ENCODE results near the gene GSTCD.
"Not testable (repeated sequence)": the region's sequence is repeated elsewhere in the genome, so short reads cannot be mapped to it uniquely, and the experiment has no call there.

The GSTCD gene

GRCh38 chr4:105715692-105716278 is 7.2 kb downstream of the GSTCD start:
- no peak for DNase-seq

- no peak for DNase-seq
Measured at GRCh38 chr4:105719204-105719603, 10.6 kb downstream of the GSTCD start.

GRCh38 chr4:105725623-105726022 is 17.0 kb downstream of the GSTCD start:
- no peak for DNase-seq

- DNase-seq = not testable (repeated sequence)
Measured at GRCh38 chr4:105729895-105730294, 21.3 kb downstream of the GSTCD start.

DNA sequence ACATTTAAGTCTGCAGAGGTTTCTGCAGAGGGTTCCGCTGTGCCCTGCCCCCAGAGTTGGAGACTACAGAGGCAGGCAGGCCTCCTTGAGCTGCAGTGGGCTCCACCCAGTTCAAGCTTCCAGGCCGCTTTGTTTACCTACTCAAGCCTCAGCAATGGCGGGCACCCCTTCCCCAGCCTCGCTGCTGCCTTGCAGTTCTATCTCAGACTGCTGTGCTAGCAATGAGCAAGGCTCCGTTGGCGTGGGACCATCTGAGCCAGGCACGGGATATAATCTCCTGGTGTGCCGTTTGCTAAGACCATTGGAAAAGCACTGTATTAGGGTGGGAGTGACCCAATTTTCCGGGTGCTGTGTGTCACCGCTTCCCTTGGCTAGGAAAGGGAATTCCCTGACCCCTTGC is 26.6 kb downstream of the GSTCD start:
- DNase-seq = not testable (repeated sequence)

GRCh38 chr4:105741548-105741947 is 33.0 kb downstream of the GSTCD start:
- no peak for DNase-seq

- DNase-seq = no peak
Measured at GRCh38 chr4:105748222-105748621, 39.6 kb downstream of the GSTCD start.

GRCh38 chr4:105751718-105752299 is 43.2 kb downstream of the GSTCD start:
- no peak for DNase-seq

GRCh38 chr4:105753361-105753760 is 44.8 kb downstream of the GSTCD start:
- DNase-seq = no peak

DNA sequence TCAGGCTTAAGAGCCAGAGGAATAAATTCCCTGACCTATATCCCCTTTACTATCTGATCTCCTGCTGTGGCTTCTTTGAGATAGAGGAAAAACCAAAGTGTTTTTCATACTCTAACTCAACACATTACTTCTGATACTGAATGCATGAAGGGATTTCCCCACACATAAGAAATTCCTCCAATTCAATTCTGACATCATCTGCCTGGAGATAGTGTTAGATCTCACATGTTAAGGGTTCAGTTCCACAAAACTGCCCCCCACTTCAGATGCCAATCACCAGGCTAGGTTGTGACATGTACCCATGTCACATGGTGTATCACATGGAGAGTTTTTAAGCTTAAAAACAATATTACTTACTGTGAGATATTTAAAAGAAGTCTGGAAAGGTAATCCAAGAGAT is 46.8 kb downstream of the GSTCD start:
- no peak for DNase-seq

GRCh38 chr4:105758958-105759357 is 50.4 kb downstream of the GSTCD start:
- no peak for DNase-seq

DNA sequence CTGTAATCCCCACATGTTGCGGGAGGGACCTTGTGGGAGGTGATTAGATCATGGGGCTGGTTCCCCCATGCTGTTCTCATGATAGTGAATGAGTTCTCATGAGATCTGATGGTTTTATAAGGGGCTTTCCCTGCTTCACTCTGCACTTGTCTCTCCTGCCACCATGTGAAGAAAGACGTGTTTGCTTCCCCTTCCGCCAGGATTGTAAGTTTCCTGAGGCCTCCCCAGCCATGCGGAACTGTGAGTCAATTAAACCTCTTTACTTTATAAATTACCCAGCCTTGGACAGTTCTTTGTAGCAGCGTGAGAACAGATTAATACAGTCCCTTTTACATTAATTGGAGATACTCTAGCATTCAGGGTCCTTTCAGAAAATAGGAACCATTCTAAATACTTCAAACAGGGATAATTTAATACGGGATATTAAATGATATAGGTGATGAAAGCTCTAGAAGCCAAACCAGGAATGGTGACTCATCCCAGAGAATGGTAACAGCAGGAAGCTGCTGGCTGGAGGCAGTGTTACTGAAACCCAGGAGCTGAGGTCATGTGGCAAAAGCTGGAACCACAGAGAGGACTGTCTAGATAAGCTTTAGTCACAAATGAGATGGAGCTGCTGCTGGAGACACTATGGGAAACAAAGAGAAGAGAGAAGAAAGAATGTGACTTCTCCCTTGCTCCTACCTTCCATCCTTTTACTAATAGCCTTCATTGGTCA is 57.3 kb downstream of the GSTCD start:
- no peak for DNase-seq

DNA sequence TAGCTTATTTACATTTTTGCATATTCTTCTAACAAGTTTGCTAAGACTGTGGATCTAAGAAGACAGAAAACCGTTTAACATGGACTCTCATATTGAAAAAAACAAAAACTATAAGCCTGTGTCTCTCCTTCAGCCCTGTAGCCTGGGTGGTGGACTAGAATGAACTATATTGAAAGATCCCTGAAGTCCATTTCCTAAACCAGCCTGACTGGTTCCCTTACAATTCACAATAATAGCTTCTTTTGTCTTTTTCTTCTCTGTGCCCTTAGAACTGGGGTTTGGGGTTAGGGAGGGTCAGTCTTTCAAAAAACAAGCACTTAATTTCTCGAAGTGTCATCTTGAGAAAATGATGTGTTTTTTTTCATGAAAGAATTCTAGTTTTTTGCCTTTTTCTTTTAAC is 59.0 kb downstream of the GSTCD start:
- DNase-seq = no peak

- not testable (repeated sequence) for DNase-seq
Measured at GRCh38 chr4:105770524-105770923, 61.9 kb downstream of the GSTCD start.

- not testable (repeated sequence) for DNase-seq
Measured at GRCh38 chr4:105772065-105772464, 63.5 kb downstream of the GSTCD start.

DNA sequence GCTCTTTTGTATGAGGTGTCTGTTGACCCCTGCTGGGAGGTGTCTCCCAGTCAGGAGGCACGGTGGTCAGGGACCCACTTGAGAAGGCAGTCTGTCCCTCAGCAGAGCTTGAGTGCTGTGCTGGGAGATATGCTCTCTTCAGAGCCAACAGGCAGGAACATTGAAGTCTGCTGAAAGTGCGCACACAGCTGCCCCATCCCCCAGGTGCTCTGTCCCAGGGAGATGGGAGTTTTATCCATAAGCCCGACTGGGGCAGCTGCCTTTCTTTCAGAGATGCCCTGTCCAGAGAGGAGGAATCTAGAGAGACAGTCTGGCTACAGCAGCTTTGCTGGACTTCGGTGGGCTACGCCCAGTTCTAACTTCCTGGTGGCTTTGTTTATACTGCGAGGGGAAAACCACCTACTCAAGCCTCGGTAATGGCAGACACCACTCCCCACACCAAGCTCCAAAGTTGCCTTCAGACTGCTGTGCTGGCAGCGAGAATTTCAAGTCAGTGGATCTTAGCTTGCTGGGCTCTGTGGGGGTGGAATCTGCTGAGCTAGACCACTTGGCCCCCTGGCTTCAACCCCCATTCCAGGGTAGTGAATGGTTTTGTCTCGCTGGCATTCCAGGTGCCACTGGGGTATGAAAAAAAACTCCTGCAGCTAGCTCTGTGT is 67.3 kb downstream of the GSTCD start:
- DNase-seq = not testable (repeated sequence)

DNA sequence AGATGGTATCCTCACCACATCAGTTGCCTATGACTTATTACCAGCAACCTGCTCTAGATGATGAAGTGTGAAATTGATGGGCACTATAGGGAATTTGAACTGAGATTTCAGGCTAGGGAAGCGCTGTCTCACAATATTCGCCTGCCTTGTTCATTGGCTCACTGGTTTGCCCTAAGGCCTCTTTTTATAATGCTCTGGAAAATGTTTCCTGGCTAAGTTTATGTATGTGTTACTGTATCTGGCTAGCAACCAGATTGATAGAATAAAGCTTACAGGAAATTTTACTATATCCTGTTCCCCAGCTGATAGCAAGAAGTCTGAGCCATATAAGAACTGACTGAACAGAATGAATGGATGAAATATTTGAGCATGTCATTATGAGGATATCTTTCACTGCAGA is 71.6 kb downstream of the GSTCD start:
- DNase-seq = no peak

DNA sequence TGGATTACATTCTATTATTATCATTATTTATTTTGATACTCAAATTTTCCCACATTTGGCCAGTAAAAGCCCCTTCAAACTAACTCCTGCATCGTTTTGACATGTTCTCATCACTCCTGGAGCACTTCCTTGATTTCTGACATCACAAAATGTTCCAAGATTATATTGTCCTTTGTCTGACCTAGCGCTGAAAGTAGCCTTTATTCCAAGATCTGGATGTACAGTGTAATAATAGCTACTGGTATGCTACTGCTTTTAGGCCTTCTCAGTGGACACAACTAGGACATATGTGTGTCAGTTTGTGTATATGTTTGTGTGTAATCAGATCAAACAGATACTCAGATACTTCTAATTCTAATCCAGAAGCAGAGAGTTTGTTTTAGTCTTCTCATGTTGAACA is 76.2 kb downstream of the GSTCD start:
- DNase-seq = no peak

GRCh38 chr4:105785792-105786191 is 77.2 kb downstream of the GSTCD start:
- no peak for DNase-seq

GRCh38 chr4:105786748-105787147 is 78.2 kb downstream of the GSTCD start:
- DNase-seq = no peak

GRCh38 chr4:105797225-105797624 is 88.6 kb downstream of the GSTCD start:
- no peak for DNase-seq

- DNase-seq = no peak
Measured at GRCh38 chr4:105805501-105806120, 97.0 kb downstream of the GSTCD start.

GRCh38 chr4:105807496-105807895 is 98.9 kb downstream of the GSTCD start:
- no peak for DNase-seq
